GM21526 (cell line): Measurements from ENCODE around the gene UFSP2.
"Not testable (repeated sequence)": the region's sequence is repeated elsewhere in the genome, so short reads cannot be mapped to it uniquely, and the experiment has no call there.

ENCODE experiments used
- ATAC-seq: cut with Tn5 transposase; IDR thresholded peaks from one replicate; pipeline ENCODE4 v1.9.1; 2021; ENCODE audit warnings: moderate library complexity; ENCODE audit not compliant: unreplicated experiment, low FRiP score

Gene UFSP2

DNA sequence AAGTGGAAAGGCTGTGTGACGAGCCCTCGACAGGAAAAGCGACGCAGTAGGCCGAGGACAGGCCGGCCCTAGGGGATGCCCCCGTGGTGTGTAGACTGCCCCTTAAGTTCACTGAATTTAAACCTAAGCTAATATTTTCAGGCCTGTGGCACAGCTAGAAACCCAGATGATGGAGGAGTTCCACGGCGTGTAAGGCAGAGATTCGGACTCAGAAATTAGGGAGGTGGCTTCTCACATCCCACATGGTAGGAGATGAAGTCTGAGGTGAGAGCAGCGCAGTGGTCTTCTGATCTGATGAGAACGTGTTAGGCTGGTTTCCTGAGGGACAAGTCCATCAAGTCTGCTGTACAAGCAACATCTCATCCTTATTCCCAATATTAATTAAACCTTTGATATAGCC lies 37.8 kb downstream of the UFSP2 start:
- ATAC-seq = no peak

DNA sequence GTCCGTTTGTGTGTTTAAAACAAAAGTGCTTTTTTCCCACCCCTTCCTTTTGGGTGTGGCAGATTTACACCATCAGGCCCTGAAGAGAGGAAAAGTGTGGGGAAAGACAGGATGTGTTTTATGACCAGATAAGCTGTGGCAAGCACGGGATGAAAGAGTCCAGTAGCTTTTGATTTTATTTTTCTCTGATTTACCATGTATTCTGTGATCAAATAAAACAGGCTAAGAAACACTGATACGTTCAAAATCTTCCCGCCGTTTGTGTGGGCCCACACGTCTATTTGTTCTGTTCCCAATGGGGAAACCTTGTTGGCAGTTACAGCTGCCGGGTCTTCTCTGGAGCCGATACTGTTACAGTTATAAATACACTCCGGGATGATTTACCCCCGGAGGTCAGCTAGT lies 40.8 kb downstream of the UFSP2 start:
- ATAC-seq = no peak

DNA sequence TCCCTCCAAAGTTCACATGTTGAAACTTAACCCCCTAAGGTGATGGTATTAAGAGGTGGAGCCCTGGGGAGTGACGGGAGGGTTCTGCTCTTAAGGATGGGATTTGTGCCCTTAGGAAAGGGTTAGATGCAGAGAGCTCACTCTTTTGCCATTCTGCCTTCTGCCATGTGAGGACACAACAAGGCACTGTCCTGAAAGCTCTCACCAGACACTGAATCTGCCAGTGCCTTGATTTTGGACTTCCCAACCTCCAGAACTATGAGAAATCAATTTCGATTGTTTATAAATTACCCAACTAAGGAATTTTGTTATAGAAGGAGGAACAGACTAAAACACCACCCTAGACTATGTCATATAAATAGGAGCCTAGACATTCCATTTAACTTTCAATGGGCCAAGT lies 41.7 kb downstream of the UFSP2 start:
- no peak for ATAC-seq

DNA sequence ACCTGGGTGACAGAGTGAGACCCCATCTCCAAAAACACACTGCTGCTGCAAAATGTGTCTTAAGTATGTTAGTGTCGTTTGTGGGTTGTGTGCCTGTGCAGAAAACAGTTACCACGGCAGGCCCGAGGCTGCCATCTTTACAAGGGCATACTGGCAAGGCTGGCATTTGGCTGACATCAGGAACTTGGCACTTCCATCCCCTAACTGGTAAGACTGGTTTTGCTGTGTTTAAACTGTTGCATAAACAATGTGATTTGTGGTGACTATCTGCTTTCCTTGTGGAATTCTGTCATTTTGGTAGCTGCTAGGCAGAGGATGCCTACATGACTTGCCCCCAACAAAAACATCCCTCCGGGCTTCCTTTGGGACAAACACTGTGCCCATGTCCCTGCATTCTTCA lies 42.3 kb downstream of the UFSP2 start:
- ATAC-seq = no peak

DNA sequence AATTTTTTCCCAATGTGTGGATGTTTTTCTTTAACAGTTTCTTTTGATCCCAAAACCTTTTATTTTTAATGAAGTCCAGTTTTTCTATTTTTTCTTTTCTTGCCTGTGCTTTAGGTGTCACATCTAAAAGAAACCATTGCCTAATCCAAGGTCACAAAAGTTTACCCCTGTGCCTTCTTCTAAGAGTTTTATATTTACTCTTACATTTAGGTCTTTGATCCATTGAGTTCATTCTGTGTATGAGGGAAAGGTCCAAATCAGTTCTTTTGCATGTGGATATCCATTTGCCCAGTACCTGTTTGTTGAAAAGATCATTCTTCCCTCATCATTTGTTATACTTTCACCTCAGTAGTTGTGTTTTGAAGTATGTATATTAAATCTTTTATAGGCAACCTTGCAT lies 43.0 kb downstream of the UFSP2 start:
- ATAC-seq = no peak

DNA sequence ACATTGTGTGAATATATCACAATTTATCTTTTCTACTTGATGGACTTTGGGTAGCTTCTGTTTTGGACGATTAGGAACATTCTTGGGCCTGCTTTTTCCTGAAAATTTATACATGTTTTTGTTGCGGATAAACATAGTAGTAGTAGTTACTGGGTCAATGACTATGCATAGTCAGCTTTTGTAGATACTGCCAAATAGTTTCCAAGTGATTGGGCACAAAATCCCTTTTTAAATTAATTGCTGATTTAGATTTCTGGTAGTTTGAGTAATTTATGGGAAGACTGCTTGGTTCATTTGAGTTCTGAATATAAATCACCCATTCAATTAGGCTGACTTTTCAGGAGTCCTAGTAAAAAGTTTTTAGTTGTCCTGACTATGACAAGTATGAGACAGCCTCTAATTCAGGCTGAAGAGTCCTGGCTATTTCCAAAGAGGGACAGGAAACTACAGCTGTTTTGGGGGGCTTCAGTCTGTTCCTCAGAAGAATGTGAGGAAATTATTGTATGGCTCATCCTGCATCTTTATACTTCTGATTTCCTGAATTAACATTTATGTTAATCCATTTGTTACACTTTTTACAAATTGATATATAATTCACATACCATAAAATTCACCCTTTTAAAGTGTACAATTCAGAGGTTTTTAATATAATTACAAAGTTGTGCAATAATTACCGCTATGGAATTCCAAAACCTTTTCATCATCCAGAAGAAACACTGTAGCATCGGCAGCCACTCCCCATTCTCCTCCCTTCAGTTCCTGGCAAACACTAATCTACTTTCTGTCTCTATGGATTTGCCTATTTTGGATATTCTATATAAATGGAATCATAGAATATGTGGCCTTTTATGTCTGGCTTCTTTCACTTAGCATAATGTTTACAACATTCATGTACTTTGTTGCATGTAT lies 44.2 kb downstream of the UFSP2 start:
- no peak for ATAC-seq

DNA sequence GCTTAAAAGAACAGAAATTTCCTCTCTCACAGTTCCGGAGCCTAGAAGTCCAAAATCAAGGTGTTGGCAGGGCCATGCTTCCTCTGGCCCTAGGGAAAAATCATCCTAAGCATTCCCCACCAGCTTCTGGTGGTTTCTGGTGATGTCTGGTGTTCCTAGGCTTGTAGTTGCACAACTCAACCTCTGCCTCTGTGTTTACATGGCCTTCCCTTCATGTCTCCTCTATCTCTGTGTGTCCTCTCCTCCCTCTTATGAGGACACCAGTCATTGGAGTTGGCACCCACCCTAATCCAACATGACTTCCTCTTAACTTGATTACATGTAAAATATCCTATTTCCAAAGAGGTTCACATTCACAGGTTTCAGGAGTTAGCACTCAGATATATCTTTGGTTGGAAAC lies 45.4 kb downstream of the UFSP2 start:
- ATAC-seq = no peak

DNA sequence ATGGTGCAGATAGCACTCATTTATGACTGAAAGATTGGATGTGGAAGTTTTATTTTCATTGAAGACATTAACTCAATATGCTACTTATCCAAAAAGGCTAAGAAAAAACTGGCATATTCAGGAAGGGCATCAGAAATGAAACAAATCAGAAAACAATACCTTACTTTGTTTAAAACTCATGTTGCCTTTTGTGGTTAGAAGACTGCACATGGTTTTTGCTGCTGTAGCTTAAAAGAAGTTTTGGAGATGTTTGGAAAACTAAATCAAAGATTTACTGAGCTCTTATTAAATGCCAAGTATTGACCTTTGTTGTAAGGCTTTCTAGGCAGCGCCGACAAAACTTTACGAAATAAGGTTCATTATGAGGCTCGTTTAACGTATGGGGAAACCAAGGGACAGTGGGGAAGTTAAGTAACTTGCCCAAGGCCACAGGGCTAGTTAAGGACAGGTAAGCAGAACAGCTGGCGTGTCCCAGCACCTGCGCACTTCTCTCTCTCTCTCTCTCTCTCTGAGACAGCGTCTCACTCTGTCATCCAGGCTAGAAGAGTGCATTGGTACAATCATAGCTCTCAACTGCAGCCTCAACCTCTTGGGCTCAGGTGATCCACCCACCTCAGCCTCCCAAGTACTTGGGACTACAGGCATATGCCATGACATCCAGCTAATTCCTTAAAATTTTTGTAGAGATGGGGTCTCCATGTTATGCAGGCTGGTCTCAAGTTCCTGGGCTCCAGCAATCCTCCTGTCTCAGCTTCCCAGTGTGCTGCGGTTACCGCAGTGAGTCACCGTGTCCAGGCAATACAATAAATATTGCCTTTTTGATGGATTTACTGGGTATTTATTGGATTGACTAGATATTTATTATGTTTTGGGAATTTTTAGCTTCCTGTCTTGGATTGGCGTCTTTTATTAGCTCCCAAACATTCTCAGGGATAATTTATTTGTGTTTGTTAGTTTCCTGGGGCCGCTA lies 46.2 kb downstream of the UFSP2 start:
- no peak for ATAC-seq

DNA sequence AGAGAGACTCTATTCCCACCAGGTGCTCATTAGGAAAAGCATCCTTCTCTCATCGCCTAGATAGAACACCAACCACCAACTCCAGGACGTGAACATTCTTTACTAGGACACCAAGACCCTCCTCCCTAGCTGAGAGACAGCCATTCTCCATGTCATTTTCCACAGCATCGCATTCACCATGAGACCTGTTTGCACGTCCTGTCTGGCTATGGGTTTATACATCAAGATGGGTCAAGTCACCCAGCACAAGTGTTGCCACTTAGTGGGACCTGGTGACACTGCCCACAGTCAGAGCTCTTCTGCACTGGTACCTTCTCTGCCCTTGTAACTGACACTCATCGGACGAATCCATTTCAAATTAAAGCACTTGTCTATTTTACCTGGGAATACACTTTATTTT lies 47.5 kb downstream of the UFSP2 start:
- no peak for ATAC-seq

DNA sequence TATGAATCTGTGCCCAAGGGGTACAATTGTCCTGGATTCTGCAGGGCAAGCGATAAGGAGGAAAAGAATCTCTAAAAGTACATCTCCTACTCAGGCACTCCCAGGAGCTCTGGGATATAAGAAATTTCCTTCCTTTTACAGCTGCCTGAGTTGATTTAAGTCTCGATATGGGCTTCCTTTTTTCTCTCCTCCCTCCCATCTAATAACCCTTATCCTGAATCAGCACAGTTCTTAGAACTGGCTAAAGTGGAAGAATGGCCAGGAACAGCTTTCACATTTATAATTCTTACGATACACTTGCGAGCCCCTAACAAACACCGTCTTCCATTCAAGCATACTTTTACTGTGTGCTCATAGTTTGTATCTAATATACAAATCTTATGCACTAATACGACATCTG lies 51.2 kb downstream of the UFSP2 start:
- ATAC-seq = no peak

DNA sequence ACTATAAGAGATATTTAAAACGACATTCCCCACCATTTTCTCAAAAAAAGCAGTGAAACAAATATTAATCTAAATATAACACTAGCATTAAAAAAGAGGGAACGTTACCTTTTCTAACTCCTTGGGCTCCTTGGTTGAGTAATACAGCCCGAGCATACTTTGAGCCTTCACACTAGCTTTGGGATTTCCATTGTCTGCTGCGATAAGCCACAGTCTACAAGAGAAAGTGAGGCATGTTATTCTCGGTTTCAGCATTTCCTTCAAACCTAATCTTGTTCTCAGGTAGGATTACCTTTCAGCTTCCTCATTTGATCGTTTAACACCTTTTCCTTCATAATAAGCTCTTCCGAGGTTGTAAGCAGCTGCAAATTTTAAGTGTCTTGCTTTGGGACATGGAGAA lies 51.7 kb downstream of the UFSP2 start:
- no peak for ATAC-seq

DNA sequence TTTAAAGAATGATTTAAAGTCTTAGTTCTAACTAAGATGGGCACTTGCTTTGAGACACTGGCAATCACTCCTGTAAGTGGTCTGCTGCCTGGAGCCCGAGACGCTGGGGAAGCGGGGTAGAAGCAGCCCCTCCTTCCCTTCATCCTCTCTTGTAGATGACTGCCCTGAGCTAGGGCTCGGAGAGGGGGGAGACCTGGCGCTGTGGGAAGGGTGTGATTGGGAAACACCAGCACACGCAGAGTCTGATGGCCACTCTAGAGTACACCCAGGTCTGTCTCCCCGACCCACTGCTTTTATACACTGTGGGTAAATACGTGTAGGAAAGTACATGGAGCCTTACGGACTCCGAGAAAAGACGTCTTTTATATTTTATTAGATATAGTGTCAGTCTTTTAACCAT lies 54.1 kb downstream of the UFSP2 start:
- no peak for ATAC-seq

DNA sequence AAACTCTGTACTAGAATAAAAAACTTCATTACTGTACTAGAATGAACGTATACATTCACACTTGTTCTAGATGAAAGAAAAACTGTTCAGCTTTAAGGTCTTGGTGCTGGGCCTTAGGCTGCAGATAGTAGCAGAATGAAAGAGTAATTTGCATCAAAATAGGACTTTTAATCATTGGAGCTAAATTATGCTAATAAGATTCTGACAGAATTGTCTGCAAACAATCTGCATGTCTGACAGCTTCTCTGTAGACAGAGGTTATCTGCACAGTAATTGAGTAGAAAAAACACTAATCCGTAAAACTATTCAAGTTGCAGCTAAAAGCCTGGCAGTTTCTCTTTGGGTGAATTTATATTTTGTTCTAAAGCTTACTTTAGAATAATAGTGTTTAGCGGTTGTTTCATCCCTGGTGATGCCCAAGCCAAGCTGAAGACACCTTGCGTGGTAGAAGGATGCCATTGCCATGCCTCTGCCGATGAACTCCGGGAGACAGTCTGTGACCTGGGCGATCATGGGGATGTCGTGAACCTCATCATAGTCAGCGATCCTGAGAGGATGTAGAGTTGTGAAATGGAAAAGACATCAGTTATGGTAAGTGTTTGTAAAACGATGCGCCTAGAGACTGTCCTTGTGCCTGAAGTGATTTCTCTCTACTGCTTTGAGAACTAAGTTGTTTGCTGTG lies 55.4 kb downstream of the UFSP2 start:
- no peak for ATAC-seq

DNA sequence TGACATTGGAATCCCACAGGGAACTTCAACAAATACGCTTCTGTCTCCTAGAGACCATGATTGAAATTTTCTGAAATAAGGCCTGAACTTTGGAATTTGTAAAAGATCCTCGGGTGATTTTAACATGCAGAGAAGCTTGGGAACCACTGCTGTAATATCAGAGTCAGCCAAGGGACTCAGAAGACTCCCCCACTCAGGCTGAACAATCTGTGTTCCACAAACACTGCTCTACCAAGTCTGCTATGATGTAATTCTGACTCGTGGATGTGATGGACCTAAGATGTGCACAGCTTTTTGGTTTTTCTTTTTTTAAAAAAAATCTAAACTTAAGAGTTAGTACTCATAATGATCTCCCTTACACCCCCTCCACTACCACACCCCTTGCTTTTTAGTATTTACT lies 56.0 kb downstream of the UFSP2 start:
- ATAC-seq = no peak

DNA sequence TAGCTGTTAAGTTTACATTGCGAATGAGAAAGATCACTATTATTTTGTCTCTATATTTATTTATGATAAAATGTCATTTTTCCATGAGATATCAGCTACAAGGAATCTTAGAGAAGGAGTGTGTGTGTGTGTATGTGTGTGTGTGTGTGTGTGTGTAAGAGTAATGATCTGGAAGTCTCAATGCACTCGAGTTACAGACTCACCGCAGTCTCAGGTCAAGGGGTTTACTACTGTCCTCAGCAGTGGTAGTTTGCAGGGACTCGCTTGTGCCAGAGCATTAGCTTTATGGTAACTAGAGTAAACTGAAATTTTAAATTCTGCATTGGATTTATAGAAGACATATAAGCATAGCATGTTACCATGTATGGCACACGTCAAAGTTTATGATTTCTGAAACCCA lies 60.9 kb downstream of the UFSP2 start:
- ATAC-seq = no peak

DNA sequence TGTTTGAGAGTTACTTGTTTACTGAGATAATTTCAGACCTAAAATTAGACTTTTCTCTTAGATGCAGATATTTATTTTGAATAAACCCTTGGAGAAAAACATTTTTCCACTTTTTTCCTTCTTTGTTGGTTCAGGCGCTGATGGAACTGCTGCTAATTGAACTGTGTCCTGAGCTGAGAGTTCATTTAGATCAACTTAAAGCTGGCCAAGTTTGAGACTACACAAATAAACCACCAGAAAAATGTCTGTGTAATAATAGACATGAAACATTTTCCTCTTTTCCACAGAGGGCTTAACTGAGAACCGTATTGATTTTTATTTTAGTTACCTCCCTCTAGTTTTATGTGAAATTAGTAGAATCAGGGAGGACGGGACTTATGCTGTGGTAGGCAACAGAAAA lies 62.5 kb downstream of the UFSP2 start:
- no peak for ATAC-seq

DNA sequence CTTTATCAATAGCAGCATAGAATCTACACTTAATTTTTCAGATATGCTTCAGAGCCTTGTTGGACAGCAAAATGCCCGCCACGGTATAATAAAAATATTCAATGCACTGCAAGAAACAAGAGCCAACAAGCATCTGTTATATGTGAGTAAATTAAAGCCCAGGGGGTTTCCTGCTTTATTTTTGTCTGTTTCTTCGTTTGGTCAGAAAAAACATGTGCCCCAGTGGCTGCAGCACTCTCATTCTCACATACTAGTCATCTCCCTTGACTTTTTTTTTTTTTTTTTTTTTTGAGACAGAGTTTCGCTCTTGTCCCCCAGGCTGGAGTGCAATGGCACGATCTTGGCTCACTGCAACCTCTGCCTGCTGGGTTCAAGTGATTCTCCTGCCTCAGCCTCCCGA lies 63.2 kb downstream of the UFSP2 start:
- ATAC-seq = not testable (repeated sequence)

DNA sequence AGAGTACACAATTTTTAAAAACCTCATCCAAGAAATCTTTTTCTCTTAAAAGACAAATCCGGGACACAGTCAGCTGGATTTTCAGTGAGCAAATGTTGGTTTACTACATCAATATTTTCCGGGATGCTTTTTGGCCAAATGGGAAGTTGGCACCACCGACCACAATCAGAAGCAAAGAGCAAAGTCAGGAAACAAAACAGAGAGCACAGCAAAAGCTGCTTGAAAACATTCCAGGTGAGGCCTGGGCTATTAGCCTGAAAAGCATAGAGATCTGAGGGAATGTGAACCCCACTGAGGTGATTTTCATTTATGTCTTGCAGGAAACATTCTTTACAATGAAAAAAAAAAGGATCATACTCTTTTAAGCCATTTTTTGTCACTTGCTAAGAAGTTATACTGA lies 63.9 kb downstream of the UFSP2 start:
- no peak for ATAC-seq

DNA sequence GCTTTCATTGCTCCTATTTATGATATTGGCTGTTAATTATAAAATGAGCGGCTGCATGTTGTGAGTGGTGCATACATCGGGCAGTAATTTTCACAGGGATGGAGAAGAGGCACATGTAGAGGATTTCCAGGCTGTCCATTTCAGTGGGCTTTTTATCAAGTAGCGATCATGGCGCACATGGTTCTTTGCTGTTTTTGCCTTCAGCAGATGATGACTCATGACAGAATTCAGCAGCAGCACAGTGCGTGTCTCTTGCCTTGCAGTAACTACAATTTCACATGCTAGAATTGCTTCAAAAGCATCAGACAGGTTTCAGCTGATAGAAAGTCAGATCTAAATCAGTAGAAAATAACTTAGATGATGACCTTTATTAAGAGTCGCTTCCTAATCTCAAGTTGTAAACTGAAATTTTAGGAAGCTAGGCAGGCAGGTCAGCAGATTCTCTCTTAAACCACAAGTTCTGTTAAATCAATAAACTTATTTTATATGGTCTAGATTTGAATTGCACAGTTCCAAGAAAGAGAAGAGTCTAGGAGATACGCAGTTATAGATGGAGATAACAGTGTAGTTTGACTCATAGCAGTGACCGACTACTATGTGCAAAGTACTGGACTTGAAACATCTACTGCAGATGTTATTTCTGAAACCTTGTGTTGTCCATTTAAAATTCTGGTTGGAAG lies 65.9 kb downstream of the UFSP2 start:
- no peak for ATAC-seq

DNA sequence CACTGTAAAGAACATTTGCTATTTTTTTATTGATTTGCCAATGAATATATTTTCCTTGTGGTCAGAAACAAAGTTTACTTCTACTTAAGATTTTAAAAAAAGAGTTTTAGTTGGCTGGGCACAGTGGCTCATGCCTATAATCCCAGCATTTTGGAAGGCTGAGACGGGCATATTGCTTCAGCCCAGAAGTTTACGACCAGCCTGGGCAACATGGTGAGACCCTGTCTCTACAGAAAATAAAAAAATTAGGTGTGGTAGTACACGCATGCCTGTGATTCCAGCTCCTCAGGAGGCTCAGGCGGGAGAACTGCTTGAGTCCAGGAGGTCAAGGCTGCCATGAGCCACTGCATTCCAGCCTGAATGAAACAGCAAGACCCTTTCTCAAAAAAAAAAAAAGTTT lies 66.8 kb downstream of the UFSP2 start:
- ATAC-seq = no peak
